Stimulated activated CD4-positive, alpha-beta T cell treated with anti-CD3 and anti-CD28 coated beads, Interleukin-12 subunit alpha, Interleukin-12 subunit beta, amount 100 ng/mL, for 4 hours (primary cell): ENCODE measurements around the gene ULK4.
"Not testable (repeated sequence)": the region's sequence is repeated elsewhere in the genome, so short reads cannot be mapped to it uniquely, and the experiment has no call there.

Experiments used
- DNase-seq: peaks from one replicate; pipeline ENCODE4 v3.0.0-alpha.2; 2020

The ULK4 gene

GRCh38 chr3:41418961-41419691 lies 542.8 kb downstream of the ULK4 start:
- DNase-seq: no peak

- DNase-seq: no peak
These were observed 544.3 kb downstream of the ULK4 start for GRCh38 chr3:41417574-41417973.

DNA sequence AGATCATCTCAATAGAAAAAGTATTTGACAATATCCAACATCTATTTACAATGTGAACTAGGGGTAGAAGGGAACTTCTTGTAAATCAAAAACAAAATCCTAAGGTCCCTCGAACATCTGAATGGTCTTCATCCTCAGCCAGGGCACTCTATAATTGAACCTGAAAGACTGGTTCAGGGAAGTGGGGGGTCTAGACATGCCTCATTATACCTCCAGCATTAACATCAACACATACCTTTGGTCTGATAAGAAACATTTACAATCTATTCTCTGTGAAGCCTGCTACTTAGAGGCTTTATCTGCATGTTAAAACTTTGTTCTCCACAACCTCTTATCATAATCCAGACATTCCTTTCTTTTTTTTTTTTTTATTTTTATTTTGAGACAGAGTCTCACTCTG lies 550.8 kb downstream of the ULK4 start:
- no peak for DNase-seq

- DNase-seq: no peak
These were observed 556.4 kb downstream of the ULK4 start for GRCh38 chr3:41405466-41405865.

GRCh38 chr3:41404582-41404981 lies 557.3 kb downstream of the ULK4 start:
- no peak for DNase-seq

DNA sequence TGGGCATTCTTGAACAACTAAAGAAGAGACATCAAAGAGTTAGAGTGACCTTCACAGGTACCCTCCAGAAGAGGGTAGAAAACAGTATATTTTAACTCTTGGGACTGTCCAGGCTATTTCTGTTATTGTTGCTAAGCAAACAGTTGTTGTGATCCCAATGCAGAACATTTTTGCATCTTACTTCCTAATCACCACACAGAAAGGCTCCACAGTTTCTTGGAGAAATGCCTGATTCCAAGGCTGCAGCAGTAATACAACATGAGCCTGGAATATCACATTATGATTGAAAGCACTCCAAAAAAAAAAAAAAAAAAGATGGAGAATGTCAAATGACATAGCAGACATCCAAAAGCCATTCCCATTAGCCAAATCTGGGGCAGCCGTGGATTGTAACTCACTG lies 567.0 kb downstream of the ULK4 start:
- DNase-seq: no peak

GRCh38 chr3:41370765-41371535 lies 591.0 kb downstream of the ULK4 start:
- not testable (repeated sequence) for DNase-seq

DNA sequence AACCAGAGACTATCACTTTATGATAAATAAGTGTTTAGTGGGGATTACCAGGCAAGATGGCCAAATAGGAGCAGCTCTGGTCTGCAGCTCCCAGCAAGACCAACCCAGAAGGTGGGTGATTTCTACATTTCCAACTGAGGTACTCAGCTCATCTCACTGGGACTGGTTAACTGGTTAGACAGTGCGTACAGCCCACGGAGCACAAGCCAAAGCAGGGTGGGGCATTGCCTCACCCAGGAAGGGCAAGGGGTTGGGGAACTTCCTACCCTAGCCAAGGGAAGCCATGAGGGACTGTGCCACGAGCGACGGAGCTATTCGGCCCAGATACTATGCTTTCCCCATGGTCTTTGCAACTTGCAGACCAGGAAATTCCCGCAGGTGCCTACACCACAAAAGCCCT lies 591.6 kb downstream of the ULK4 start:
- no peak for DNase-seq

DNA sequence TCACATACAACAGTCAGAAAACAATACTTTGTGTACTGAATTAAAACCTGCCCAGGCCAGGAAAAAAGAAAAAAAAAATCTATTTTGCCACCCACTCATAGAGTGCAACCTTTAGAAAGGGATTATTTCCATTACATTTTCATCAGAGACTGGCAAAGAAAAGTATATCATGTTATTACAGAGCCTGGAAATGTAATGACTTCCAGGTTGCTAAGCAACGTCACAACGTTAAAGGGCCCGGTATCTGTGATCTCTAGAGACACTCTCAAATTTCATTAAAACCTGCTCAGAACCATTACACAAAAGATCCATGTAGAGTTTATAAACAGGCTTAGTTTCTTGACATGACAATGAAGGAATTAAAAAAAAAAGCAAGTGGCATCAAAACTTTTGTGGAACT lies 592.1 kb downstream of the ULK4 start:
- no peak for DNase-seq

DNA sequence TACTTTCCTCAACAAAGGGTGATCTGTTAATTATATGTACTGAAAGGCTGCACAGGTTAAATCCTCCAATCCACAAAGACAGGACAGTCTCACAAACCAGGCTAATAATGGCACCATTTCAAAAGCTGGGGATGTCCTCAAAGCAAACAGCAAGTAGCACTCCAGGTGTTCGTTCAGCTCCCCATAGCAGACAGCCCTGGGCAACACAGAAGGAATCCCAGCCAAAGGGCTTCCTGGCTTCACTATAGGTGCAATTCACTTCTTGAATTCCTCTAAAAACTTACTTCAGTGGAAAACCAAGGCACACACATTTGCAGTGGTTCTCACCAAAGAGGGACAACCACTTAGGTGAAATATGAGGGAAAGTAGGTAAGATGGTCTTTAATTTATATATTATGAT lies 595.9 kb downstream of the ULK4 start:
- DNase-seq: no peak

DNA sequence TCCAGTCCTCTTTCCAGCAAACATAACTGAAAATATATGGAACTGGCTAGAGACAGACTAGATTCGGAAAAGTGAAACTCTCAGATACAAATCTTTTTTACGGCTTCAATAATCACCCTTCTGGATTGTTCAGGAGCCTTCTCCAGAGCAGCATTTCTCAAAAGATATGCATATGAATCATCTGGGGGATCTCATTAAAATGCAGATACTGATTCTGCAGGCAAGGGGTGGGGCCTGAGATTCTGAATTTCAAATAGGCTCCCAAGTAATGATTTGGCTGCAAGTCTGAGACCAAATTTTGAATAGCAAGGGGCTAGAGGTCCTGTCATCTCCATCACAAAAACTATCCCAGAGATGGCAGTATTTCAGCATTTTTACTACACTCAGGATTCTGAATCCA lies 597.2 kb downstream of the ULK4 start:
- DNase-seq: no peak

GRCh38 chr3:41363830-41364523 lies 597.9 kb downstream of the ULK4 start:
- no peak for DNase-seq

DNA sequence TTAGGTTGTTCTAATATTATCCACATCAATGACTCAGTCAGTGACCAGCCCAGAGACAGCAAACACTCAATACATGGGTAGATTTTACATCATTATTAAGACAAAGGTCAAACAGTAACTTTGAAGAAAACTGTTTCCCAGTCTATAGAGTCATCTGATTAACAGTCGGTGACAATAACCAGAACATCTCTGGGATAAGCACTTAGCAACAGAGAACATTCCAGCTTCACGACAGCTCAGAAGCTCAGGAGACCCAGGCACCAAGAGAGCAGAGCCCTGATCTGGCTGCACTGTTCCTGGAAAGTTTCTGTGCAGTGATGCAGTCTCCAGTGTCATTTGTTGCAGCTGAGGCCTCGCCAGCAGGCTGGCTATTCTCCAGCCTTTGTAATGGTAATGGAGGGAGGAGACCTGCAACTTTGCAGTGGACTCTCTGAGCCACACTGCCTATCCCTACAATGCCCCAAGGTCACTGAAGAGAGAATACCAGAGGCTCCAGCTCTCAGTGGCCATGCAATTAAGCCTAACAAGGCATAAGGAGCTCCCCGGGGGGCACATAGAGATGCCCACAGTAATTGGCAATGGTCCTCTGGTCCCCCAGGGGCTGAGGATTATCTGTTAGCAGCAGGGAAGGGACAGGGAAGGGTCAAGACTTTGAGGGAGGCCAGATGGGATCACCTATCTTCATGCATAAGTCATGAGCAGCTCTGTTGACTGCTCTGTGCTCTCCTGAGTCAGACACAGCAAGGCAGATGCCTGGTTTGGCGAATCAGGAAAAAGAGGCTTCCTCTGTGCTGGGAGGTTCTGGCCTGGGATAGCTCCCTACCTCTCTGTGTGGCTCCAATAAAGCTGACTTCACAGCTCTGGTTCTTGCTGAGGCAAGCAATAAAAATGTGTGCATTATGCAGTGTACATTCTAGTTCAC lies 599.0 kb downstream of the ULK4 start:
- no peak for DNase-seq

GRCh38 chr3:41357271-41357670 lies 604.6 kb downstream of the ULK4 start:
- DNase-seq: no peak

- no peak for DNase-seq
These were observed 605.1 kb downstream of the ULK4 start for GRCh38 chr3:41356775-41357174.

DNA sequence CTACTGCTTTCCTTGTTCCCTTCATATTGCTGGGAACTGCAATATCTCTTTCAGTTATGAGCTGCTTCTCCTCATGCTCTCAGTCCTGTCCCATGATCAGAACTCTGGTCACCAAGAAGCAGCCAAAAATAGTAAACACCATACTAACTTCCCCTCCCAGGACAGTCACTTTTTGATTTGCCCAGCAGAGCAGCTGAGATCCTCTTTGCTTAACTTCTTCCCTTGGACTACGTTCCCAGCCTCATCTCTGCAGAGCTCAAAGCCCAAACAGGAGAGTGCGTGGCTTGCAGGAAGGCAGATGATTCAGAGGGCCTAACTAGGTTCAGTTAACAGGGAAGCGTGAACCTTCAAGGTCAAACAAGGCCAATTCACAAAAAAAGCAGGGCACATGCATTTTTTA lies 609.4 kb downstream of the ULK4 start:
- no peak for DNase-seq

GRCh38 chr3:41350441-41350840 lies 611.5 kb downstream of the ULK4 start:
- no peak for DNase-seq

DNA sequence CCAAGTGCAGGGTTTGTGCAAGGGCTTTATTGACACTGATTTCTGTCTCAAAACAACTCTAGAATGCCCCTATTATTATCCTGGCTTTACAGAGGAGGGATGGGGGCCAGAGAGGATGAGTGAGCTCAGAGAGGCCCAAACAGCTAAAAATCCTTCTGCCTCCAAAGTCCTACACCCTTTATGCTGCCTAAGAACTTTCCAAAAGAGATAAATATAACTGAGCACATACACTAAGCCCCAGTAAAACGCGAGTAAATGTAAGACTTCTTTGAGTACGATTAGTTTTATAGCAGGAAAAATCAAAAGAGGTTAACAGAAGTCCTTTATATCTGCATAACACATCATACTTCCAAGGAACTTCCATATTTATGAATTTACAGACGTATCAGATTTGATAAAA lies 613.5 kb downstream of the ULK4 start:
- no peak for DNase-seq

- DNase-seq: no peak
These were observed 615.1 kb downstream of the ULK4 start for GRCh38 chr3:41346698-41347270.

DNA sequence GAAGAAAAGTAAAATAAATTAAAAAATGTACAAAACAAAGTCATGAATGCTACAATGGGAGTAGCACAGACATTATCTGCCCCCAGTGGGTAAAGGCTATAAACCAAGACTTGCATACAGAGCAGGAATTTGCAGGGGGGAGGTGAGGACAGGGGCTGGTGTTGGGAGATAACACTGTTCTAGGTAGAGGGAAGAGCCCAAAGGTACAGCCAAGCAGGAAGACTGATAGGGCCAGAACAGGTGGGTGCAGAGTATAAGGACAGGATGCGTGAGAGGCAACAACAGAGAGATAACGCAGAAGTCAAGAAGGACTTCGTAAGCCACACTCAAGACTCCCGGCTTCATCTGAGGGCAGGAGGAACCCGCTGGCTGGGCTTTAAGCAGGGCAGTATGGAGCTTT lies 616.1 kb downstream of the ULK4 start:
- DNase-seq: no peak

DNA sequence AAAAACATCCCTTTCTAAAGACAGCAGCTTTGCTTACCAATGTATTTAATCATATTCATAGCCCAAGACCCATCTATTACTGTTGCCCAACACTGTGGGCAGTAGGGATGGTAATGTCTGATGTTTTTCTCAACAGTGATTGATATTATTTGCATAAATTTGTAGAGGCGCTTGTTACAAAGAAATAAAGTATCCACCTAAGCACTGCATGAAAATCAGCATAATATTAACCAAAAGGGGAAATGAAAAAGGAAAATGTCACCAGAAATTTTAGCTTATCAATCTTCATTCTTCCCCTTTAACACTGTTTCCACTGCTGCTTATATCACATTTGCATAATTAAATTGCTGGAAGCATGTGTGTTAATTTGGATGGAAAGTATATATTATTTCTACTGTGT lies 622.1 kb downstream of the ULK4 start:
- DNase-seq: no peak

DNA sequence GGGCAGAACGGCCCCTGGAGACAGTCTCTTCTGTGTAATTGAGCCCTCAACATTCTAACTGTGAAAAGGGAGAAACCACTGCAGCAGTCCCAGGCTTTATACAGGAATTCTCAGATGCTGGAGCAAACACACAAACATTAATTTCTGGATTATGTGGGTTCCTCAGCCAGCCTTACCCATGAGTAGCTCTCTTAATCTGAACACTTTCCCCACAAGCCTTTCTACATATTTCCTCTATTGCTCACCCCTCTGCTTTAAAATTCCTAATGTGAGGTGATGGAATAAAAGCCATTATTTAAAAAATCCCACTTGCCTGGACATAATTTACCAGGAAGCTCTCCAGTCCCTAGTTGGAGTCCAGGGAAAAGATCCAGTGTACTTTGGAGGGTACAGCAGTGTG lies 623.6 kb downstream of the ULK4 start:
- DNase-seq: no peak

GRCh38 chr3:41334426-41334825 lies 627.5 kb downstream of the ULK4 start:
- no peak for DNase-seq
